Fibroblast of lung (primary cell): ENCODE results near the gene PDE11A.

Experiments used
- CTCF ChIP-seq, 2 donors: IDR thresholded peaks in 1 of 2; conservative IDR thresholded peaks in 1 of 2; 1 replicate in 1 of 2; 2 replicates in 1 of 2; pipeline ENCODE4 v1.5.1; 2011 to 2012; ENCODE audit warnings: low read length in 2 of 2, control low read depth in 1 of 2, inconsistent platforms in 1 of 2, low read depth in 1 of 2, mild to moderate bottlenecking in 1 of 2
- EZH2 ChIP-seq: IDR thresholded peaks from 2 replicates; pipeline ENCODE4 v1.5.1; 2012; ENCODE audit warnings: low read length, control low read depth, mild to moderate bottlenecking; ENCODE audit errors: missing control alignments

- TF ChIP-seq CTCF (conservative IDR thresholded peaks at IDR 0.05 in 1 of 2, IDR thresholded peaks at IDR 0.05 in 1 of 2; ENCODE audit: low read depth in 1 of 2, low read length in 2 of 2) (no peak), EZH2 (no peak)
Observed at GRCh38 chr2:178044836-178045235, 27.7 kb downstream of the PDE11A start.
